IMR-90 (cell line): ENCODE measurements around the gene TRABD2A. TPM values are rescaled to one million over a fixed set of nuclear protein-coding genes. Genes with fewer than 3 reads are reported as not detected.

Experiments used
- ATAC-seq: fragments of 200-7000 bp; cut with Tn5 transposase; 2 replicates; pipeline ENCODE4 v1.9.1; 2020; ENCODE audit warnings: low read depth, mild to moderate bottlenecking, moderate library complexity
- BruUV-seq: library from RNA; stranded (reverse); fragments of 400-500 nt; replicated peaks from 2 replicates; lab custom pipeline; 2021; lab: Mats Ljungman, UMichigan
- CTCF ChIA-PET: fragments of 300-600 bp; formaldehyde crosslinking; extraction: SDS; loops from one replicate; lab custom pipeline; 2021; ENCODE audit warnings: antibody characterized with exemption; lab: Yijun Ruan, JAX
- POLR2A ChIA-PET: fragments of 300-600 bp; sonication (Branson Sonifier 250); formaldehyde crosslinking; loops from one replicate; lab custom pipeline; 2022; ENCODE audit warnings: antibody characterized with exemption; ENCODE audit not compliant: unreplicated experiment; lab: Charles Lee
- DNase-seq: peaks from one replicate; pipeline ENCODE4 v3.0.0; 2013
- H2AFZ ChIP-seq: replicated peaks from 2 replicates; pipeline ENCODE3; 2013; ENCODE audit warnings: low read length, mild to moderate bottlenecking; ENCODE audit not compliant: poor library complexity
- H2AK5ac ChIP-seq: 2 replicates; pipeline ENCODE4 v1.6.1; 2013; ENCODE audit warnings: low read depth, low read length, inconsistent platforms
- H2AK9ac ChIP-seq: replicated peaks from 2 replicates; pipeline ENCODE3; 2013; ENCODE audit warnings: mild to moderate bottlenecking, low read depth, low read length, moderate library complexity; ENCODE audit not compliant: poor library complexity
- H2BK120ac ChIP-seq: 2 replicates; pipeline ENCODE4 v1.6.1; 2013; ENCODE audit warnings: low read depth, low read length, inconsistent platforms
- H2BK15ac ChIP-seq: 3 replicates; pipeline ENCODE4 v1.6.1; 2013; ENCODE audit warnings: low read depth, low read length, inconsistent platforms
- H2BK20ac ChIP-seq: 2 replicates; pipeline ENCODE4 v1.6.1; 2013; ENCODE audit warnings: low read depth, mild to moderate bottlenecking, inconsistent platforms, low read length, moderate library complexity
- H2BK5ac ChIP-seq: 2 replicates; pipeline ENCODE4 v1.6.1; 2013; ENCODE audit warnings: mild to moderate bottlenecking, low read depth, low read length, inconsistent platforms; ENCODE audit not compliant: poor library complexity, severe bottlenecking
- H3K14ac ChIP-seq: replicated peaks from 2 replicates; pipeline ENCODE4 v1.6.1; 2013; ENCODE audit warnings: low read depth, low read length, inconsistent platforms
- H3K18ac ChIP-seq: 2 replicates; pipeline ENCODE4 v1.6.1; 2013; ENCODE audit warnings: low read depth, low read length, control low read depth
- H3K23ac ChIP-seq: 2 replicates; pipeline ENCODE4 v1.6.1; 2013; ENCODE audit warnings: low read depth, low read length, inconsistent platforms
- H3K27ac ChIP-seq: 2 replicates; pipeline ENCODE4 v1.5.1; 2013; ENCODE audit warnings: mild to moderate bottlenecking, control low read depth, low read length; ENCODE audit not compliant: insufficient read depth
- H3K27me3 ChIP-seq: 2 replicates; pipeline ENCODE4 v1.6.1; 2013; ENCODE audit warnings: low read length; ENCODE audit not compliant: control insufficient read depth, insufficient read depth
- H3K36me3 ChIP-seq: 2 replicates; pipeline ENCODE4 v1.6.1; 2013; ENCODE audit warnings: low read length, mixed read lengths; ENCODE audit not compliant: control insufficient read depth, insufficient read depth
- H3K4ac ChIP-seq: 2 replicates; pipeline ENCODE4 v1.6.1; 2013; ENCODE audit warnings: low read depth, low read length, inconsistent platforms
- H3K4me1 ChIP-seq: 2 replicates; pipeline ENCODE4 v1.6.1; 2013; ENCODE audit warnings: low read length, mixed read lengths; ENCODE audit not compliant: control insufficient read depth, insufficient read depth
- H3K4me2 ChIP-seq: 2 replicates; pipeline ENCODE4 v1.6.1; 2013; ENCODE audit warnings: low read depth, mild to moderate bottlenecking, control low read depth, low read length, moderate library complexity
- H3K4me3 ChIP-seq: 2 replicates; pipeline ENCODE4 v1.5.1; 2013; ENCODE audit warnings: low read depth, mild to moderate bottlenecking, control low read depth, low read length, moderate library complexity; ENCODE audit not compliant: insufficient read depth
- H3K56ac ChIP-seq: 2 replicates; pipeline ENCODE4 v1.6.1; 2013; ENCODE audit warnings: low read length, inconsistent platforms; ENCODE audit not compliant: insufficient read depth; ENCODE audit errors: extremely low read depth
- H3K79me1 ChIP-seq, 2 experiments: 2 replicates each; pipeline ENCODE4 v1.6.1; 2013; ENCODE audit warnings: low read length in 2 of 2, inconsistent platforms in 1 of 2, low read depth in 1 of 2
- H3K9ac ChIP-seq: 2 replicates; pipeline ENCODE4 v1.6.1; 2013; ENCODE audit warnings: low read depth, low read length, control low read depth
- H3K9me1 ChIP-seq: 2 replicates; pipeline ENCODE4 v1.6.1; 2013; ENCODE audit warnings: low read length, inconsistent platforms; ENCODE audit not compliant: insufficient read depth
- H3K9me3 ChIP-seq: 2 replicates; pipeline ENCODE4 v1.6.1; 2013; ENCODE audit warnings: low read length; ENCODE audit not compliant: control insufficient read depth, insufficient read depth
- H4K20me1 ChIP-seq: 2 replicates; pipeline ENCODE4 v1.6.1; 2013; ENCODE audit warnings: low read length, inconsistent platforms; ENCODE audit not compliant: insufficient read depth
- H4K5ac ChIP-seq: 2 replicates; pipeline ENCODE4 v1.6.1; 2013; ENCODE audit warnings: mild to moderate bottlenecking, low read depth, low read length, control low read depth
- H4K8ac ChIP-seq, 2 experiments: 2 replicates each; pipeline ENCODE4 v1.6.1; 2013; ENCODE audit warnings: low read depth in 2 of 2, low read length in 2 of 2, control low read depth in 1 of 2, inconsistent platforms in 1 of 2
- H4K91ac ChIP-seq: 2 replicates; pipeline ENCODE4 v1.6.1; 2013; ENCODE audit warnings: low read depth, low read length, inconsistent platforms; ENCODE audit not compliant: insufficient read depth
- CEBPB ChIP-seq: IDR thresholded peaks from 2 replicates; pipeline ENCODE4 v1.6.1; 2012; ENCODE audit warnings: low read depth, low read length, improper control_type of control experiment
- FOS ChIP-seq: fragments of 150-350 bp; IDR thresholded peaks from 2 replicates; pipeline ENCODE4 v1.6.1; 2016; ENCODE audit warnings: low read depth, low read length
- MAFK ChIP-seq: IDR thresholded peaks from 2 replicates; pipeline ENCODE4 v1.6.1; 2012; ENCODE audit warnings: low read depth, low read length, improper control_type of control experiment
- MAZ ChIP-seq: IDR thresholded peaks from 2 replicates; pipeline ENCODE4 v1.6.1; 2012; ENCODE audit warnings: low read depth, mild to moderate bottlenecking, low read length, improper control_type of control experiment, moderate library complexity, borderline replicate concordance
- NFE2L2 ChIP-seq: fragments of 150-350 bp; IDR thresholded peaks from 2 replicates; pipeline ENCODE4 v1.6.1; 2016; ENCODE audit warnings: low read depth, mild to moderate bottlenecking, low read length
- RFX5 ChIP-seq: IDR thresholded peaks from 2 replicates; pipeline ENCODE4 v1.8.0; 2012; ENCODE audit warnings: low read depth, mild to moderate bottlenecking, low read length, moderate library complexity
- SMC3 ChIP-seq: fragments of 150-350 bp; IDR thresholded peaks from 2 replicates; pipeline ENCODE4 v1.6.1; 2016; ENCODE audit warnings: low read depth, mild to moderate bottlenecking, antibody characterized with exemption, low read length, moderate library complexity
- WGBS, 2 experiments: methylation state at CpG; one replicate each; pipeline versions ENCODE4 v1.1.5 to v1.1.7; 2013; ENCODE audit warnings: missing lambda C conversion rate in 2 of 2; ENCODE audit not compliant: insufficient read length in 1 of 2; ENCODE audit errors: extremely low coverage in 2 of 2; 5-methylcytosine and 5-hydroxymethylcytosine counted together
- dilution Hi-C: fragments of 300-500 bp; cut with HindIII; formaldehyde crosslinking; loops from one replicate; pipeline ENCODE4 v1.14.3; 2018; ENCODE audit warnings: low sequenced_read_pairs; ENCODE audit not compliant: unreplicated experiment
- in situ Hi-C: fragments of 300-500 bp; cut with MboI; formaldehyde crosslinking; loops from 3 replicates; pipeline ENCODE4 v1.14.3; 2019; ENCODE audit warnings: low sequenced_read_pairs, inconsistent platforms, mixed read lengths
- intact Hi-C: fragments of 100-400 bp; cut with micrococcal nuclease; formaldehyde crosslinking; loops from 2 replicates; pipeline ENCODE4 v1.10.0; 2022
- polyA plus RNA-seq, 3 experiments: library from polyadenylated mRNA; depleted of rRNA; stranded (reverse); fragments of >200 nt; gene quantifications; 2 replicates each; pipeline ENCODE4 v1.2.3, GENCODE V29; 2012; ENCODE audit warnings: low replicate concordance in 1 of 3
- total RNA-seq: library from RNA; depleted of rRNA; stranded (reverse); fragments of >200 nt; gene quantifications from 2 replicates; pipeline ENCODE4 v1.2.3, GENCODE V29; 2012

The TRABD2A gene
- total and polyA plus RNA-seq, 2 of the 4 experiments (the other 2 are of a cell fraction): 17.6 to 20.3 TPM

DNA sequence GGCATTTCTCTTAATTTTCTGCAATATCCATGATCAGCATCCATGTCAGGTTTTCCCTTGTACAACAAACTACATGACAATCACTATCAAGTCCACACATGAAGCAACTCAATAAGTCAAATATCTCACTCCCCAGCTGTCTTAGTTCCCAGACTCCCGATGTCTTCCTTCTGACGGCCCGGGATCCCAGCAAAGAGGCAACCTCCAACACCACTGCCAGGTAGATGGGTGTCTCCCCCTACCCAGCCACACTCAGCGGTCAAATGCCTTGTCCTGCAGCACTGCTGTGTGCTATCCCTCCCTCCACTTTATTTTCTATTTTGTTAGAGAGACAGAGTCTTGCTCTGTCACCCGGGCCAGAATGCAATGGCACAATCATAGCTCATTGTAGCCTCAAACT is 23.3 kb downstream of the TRABD2A start:
- H2BK15ac ChIP-seq: no peak overlapping the region
- H3K79me1 ChIP-seq: peaks cover 13 to 17% of the 10 kb centered on the region in 2 experiments
- H3K9ac ChIP-seq: no peak overlapping the region
- H3K36me3 ChIP-seq: no peaks in the 10 kb centered on the region
- ATAC-seq (no peak), DNase-seq (no peak)
- H3K4me2 ChIP-seq: no peak overlapping the region
- BruUV-seq: no TSS peak
- no peak overlapping the region for H2BK5ac ChIP-seq
- H3K56ac ChIP-seq: no peak overlapping the region
- H3K23ac ChIP-seq: no peak overlapping the region
- no CpG with 5 or more reads among the region's 5 CpGs for WGBS, 2 experiments
- POLR2A ChIA-PET: interaction anchor here (0.8 kb wide), 1 partner anchor 229 kb away, joined by 3 read pairs; no protein-coding TSS in a partner anchor
- H4K20me1 ChIP-seq: no peaks in the 10 kb centered on the region; the same call in 1 of the 2 replicates
- H3K4me1 ChIP-seq: no peaks in the 10 kb centered on the region; the same call in 1 of the 2 replicates
- H4K8ac ChIP-seq: no peak overlapping the region
- H3K9me3 ChIP-seq: no peaks in the 10 kb centered on the region
- peak overlapping the region; percentile 47; the same call in 1 of the 2 replicates for H2AK5ac ChIP-seq
- in situ Hi-C loops (loop anchor here (25.0 kb wide), 1 partner anchor 820 kb away; no protein-coding TSS in a partner anchor), dilution Hi-C loops (no loop called here), intact Hi-C loops (loop anchor here (5.0 kb wide), 1 partner anchor 225 kb away; no protein-coding TSS in a partner anchor)
- H3K4ac ChIP-seq: no peak overlapping the region
- H3K27ac ChIP-seq: no peak overlapping the region
- TF ChIP-seq NFE2L2: no peak
- no peak for TF ChIP-seq RFX5
- no peak for TF ChIP-seq FOS
- TF ChIP-seq MAFK: no peak
- no peak for TF ChIP-seq MAZ
- TF ChIP-seq SMC3: no peak
- TF ChIP-seq CEBPB: no peak
- no peak overlapping the region for H2BK120ac ChIP-seq
- H2BK20ac ChIP-seq: no peak overlapping the region
- H3K18ac ChIP-seq: no peak overlapping the region
- H3K14ac ChIP-seq: no peak overlapping the region
- H3K4me3 ChIP-seq: no peak overlapping the region
- CTCF ChIA-PET: interaction anchor here (0.6 to 1.1 kb wide), 4 partner anchors 18 to 59 kb away, joined by 3 to 4 read pairs (median 3); no protein-coding TSS in a partner anchor
- H3K9me1 ChIP-seq: no peaks in the 10 kb centered on the region
- no peak overlapping the region for H4K91ac ChIP-seq
- no peaks in the 10 kb centered on the region for H3K27me3 ChIP-seq
- no peak overlapping the region for H2AFZ ChIP-seq
- no peak overlapping the region for H2AK9ac ChIP-seq
- H4K5ac ChIP-seq: no peak overlapping the region
